NCI-H1105 (cell line): ENCODE data around the gene ADAR.
A peak's percentile ranks its signal among the peaks of the same experiment; 100 is the strongest.
"Not testable (repeated sequence)": the region's sequence is repeated elsewhere in the genome, so short reads cannot be mapped to it uniquely, and the experiment has no call there.

Experiments
- DNase-seq: peaks from one replicate; lab custom pipeline; 2025; lab: John Stamatoyannopoulos, UW

Gene ADAR

GRCh38 chr1:154607609-154608396 is at the start of gene ADAR:
ADAR (minus strand) TSS chr1:154608186; CDS start chr1:154608006, 180 bp downstream.
- DNase-seq = peak; percentile 84

GRCh38 chr1:154657556-154657955 is 49.6 kb upstream of the ADAR start:
- DNase-seq = no peak

- DNase-seq = no peak
Measured at GRCh38 chr1:154652893-154653292, 44.9 kb upstream of the ADAR start.

GRCh38 chr1:154644724-154645123 is 36.7 kb upstream of the ADAR start:
- not testable (repeated sequence) for DNase-seq

- DNase-seq = no peak
Measured at GRCh38 chr1:154641534-154641933, 33.5 kb upstream of the ADAR start.

GRCh38 chr1:154639876-154640275 is 31.9 kb upstream of the ADAR start:
- no peak for DNase-seq

- DNase-seq = no peak
Measured at GRCh38 chr1:154635171-154635570, 27.2 kb upstream of the ADAR start.

GRCh38 chr1:154629675-154630073 is 21.7 kb upstream of the ADAR start:
- no peak for DNase-seq

- no peak for DNase-seq
Measured at GRCh38 chr1:154629061-154629674, 21.2 kb upstream of the ADAR start.

GRCh38 chr1:154628121-154628405 is 20.1 kb upstream of the ADAR start:
- no peak for DNase-seq

GRCh38 chr1:154627257-154628120 is 19.5 kb upstream of the ADAR start:
- peak; percentile 92 for DNase-seq

GRCh38 chr1:154626456-154627256 is 18.7 kb upstream of the ADAR start:
- DNase-seq = no peak

GRCh38 chr1:154624746-154625643 is 17.0 kb upstream of the ADAR start:
- no peak for DNase-seq

- DNase-seq = no peak
Measured at GRCh38 chr1:154623358-154623757, 15.4 kb upstream of the ADAR start.

GRCh38 chr1:154622503-154623039 is 14.6 kb upstream of the ADAR start:
- DNase-seq = no peak

- DNase-seq = no peak
Measured at GRCh38 chr1:154621875-154622274, 13.9 kb upstream of the ADAR start.

GRCh38 chr1:154620751-154621150 is 12.8 kb upstream of the ADAR start:
- no peak for DNase-seq

- DNase-seq = no peak
Measured at GRCh38 chr1:154619181-154619948, 11.4 kb upstream of the ADAR start.

GRCh38 chr1:154616659-154617345 is 8.8 kb upstream of the ADAR start:
- no peak for DNase-seq
